ENCODE measurements around the gene PRR29. TPM values are rescaled to one million over a fixed set of nuclear protein-coding genes. Genes with fewer than 3 reads are reported as not detected.

The PRR29 gene
- total RNA-seq, 4 donors from 2014 or later: 0.23 to 1.1 (median 0.57) TPM; not detected in 1

DNA sequence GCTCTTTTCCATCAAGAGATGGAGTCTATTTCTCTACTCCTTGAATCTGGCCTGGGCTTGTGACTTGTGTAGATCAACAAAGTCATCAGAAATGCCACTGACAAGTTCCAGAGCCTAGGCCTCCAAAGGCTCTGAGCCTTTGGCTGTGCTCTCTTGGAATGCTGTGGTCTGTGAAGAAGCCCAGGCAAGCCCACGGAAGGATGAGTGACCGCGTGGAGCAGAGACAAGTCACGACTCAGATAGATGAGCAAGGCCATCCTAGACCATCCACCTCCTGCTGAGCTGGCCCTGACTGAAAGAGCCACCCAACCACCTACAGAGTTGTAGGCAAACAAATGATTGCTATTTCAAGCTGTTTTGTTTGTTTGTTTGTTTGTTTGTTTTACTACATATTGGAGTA lies 33.9 kb downstream of the PRR29 start:
- H3K27ac ChIP-seq: no peak overlapping the region
- H3K4me1 ChIP-seq: no peaks in the 10 kb centered on the region
- no peaks in the 10 kb centered on the region for H3K9me3 ChIP-seq
- H3K36me3 ChIP-seq: no peaks in the 10 kb centered on the region
- no peak for ATAC-seq
- TF ChIP-seq EP300 (IDR thresholded peaks at IDR 0.05): no peak
- TF ChIP-seq POLR2AphosphoS5 (IDR thresholded peaks at IDR 0.05): no peak
- TF ChIP-seq, protein P1, sequence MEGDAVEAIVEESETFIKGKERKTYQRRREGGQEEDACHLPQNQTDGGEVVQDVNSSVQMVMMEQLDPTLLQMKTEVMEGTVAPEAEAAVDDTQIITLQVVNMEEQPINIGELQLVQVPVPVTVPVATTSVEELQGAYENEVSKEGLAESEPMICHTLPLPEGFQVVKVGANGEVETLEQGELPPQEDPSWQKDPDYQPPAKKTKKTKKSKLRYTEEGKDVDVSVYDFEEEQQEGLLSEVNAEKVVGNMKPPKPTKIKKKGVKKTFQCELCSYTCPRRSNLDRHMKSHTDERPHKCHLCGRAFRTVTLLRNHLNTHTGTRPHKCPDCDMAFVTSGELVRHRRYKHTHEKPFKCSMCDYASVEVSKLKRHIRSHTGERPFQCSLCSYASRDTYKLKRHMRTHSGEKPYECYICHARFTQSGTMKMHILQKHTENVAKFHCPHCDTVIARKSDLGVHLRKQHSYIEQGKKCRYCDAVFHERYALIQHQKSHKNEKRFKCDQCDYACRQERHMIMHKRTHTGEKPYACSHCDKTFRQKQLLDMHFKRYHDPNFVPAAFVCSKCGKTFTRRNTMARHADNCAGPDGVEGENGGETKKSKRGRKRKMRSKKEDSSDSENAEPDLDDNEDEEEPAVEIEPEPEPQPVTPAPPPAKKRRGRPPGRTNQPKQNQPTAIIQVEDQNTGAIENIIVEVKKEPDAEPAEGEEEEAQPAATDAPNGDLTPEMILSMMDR (IDR thresholded peaks at IDR 0.05): no peak
- TF ChIP-seq POLR2A (IDR thresholded peaks at IDR 0.05): no peak
- 70 to 83% methylated on average over 2 to 3 of the region's 4 CpGs for WGBS, 2 donors (ENCODE audit: low coverage in 1 of 2)
- H3K27me3 ChIP-seq: no peaks in the 10 kb centered on the region
- H3K4me3 ChIP-seq: no peak overlapping the region

GRCh38 chr17:64036198-64036922 lies 38.2 kb downstream of the PRR29 start:
- Histone ChIP-seq H3K4me1 (no peaks in the 10 kb centered on the region), H3K27me3 (no peaks in the 10 kb centered on the region), H3K27ac (no peak overlapping the region), H3K9me3 (no peaks in the 10 kb centered on the region), H3K36me3 (peaks cover 0 to 19% of the 10 kb centered on the region in 2 donors), H3K4me3 (no peak overlapping the region)
- no peak for ATAC-seq
- 92 to 97% methylated on average over 4 to 8 of the region's 14 CpGs for WGBS, 2 donors (ENCODE audit: low coverage in 1 of 2)
- TF ChIP-seq POLR2AphosphoS5 (IDR thresholded peaks at IDR 0.05) (no peak), EP300 (IDR thresholded peaks at IDR 0.05) (no peak), POLR2A (IDR thresholded peaks at IDR 0.05) (no peak)
- TF ChIP-seq, protein P1 (IDR thresholded peaks at IDR 0.05): no peak

- 76 to 91% methylated on average over 1 to 5 of the region's 6 CpGs for WGBS, 2 donors (ENCODE audit: low coverage in 1 of 2)
- no peak for ATAC-seq
Measured at GRCh38 chr17:64037180-64037579, 39.0 kb downstream of the PRR29 start.

GRCh38 chr17:64037802-64038201 lies 39.7 kb downstream of the PRR29 start:
- Histone ChIP-seq H3K9me3 (no peaks in the 10 kb centered on the region), H3K27ac (no peak overlapping the region), H3K27me3 (no peaks in the 10 kb centered on the region), H3K36me3 (peaks cover 0 to 32% of the 10 kb centered on the region in 2 donors), H3K4me1 (no peaks in the 10 kb centered on the region), H3K4me3 (no peak overlapping the region)
- no peak for TF ChIP-seq EP300 (IDR thresholded peaks at IDR 0.05)
- TF ChIP-seq POLR2A (IDR thresholded peaks at IDR 0.05): no peak
- no peak for TF ChIP-seq POLR2AphosphoS5 (IDR thresholded peaks at IDR 0.05)
- TF ChIP-seq, protein P1 (IDR thresholded peaks at IDR 0.05): no peak
- ATAC-seq: no peak
- 89 to 100% methylated on average over 1 to 3 of the region's 5 CpGs for WGBS, 2 donors (ENCODE audit: low coverage in 1 of 2)

More at GRCh38 chr17:64037180-64037579, 39.0 kb downstream of the PRR29 start:
- TF ChIP-seq EP300 (IDR thresholded peaks at IDR 0.05) (no peak), POLR2AphosphoS5 (IDR thresholded peaks at IDR 0.05) (no peak), POLR2A (IDR thresholded peaks at IDR 0.05) (no peak)
- TF ChIP-seq, protein P1 (IDR thresholded peaks at IDR 0.05): no peak
- H3K27me3 ChIP-seq: no peaks in the 10 kb centered on the region
- no peak overlapping the region for H3K27ac ChIP-seq
- no peak overlapping the region for H3K4me3 ChIP-seq
- H3K4me1 ChIP-seq: no peaks in the 10 kb centered on the region
- H3K36me3 ChIP-seq: peaks cover 0 to 26% of the 10 kb centered on the region in 2 donors
- H3K9me3 ChIP-seq: no peaks in the 10 kb centered on the region
